CD4-positive, alpha-beta T cell treated with Interferon gamma for 1 hour (primary cell): ENCODE data around the gene COL5A2.

Experiments
- DNase-seq: peaks from one replicate; pipeline ENCODE4 v3.0.0-alpha.2; 2020

The COL5A2 gene

DNA sequence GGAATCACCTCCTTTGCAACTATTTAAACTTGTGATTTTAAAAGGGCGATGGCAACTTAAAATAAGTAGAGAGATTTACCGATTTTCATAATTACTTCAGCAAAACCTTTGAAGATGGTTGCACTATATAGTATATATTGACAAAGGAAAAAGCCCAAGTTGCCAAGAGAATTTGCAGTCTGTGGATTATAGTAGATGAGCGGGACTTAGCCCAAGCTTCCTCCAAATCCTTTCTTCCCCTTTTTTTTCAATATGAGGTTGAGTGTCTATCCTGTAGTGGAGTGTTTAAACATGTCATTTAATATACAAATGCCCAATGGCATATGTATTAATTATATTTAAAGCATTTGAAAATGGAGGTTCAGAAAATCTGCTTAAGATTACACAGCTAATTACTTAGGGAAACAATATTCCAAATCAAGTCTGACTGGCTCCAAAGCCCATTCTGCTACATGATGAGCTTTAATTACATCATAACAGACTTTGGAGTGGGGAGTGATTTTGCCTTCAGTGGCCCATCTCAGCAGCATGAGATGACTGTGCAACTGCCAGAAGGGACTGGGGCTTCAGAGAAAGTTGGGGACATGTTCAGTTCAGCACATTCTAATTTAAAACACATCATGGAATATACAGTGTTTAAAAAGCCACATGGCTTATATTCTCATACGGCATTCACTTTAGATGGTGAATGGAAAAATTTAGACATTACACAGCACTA, 132.2 kb downstream of the COL5A2 start:
- no peak for DNase-seq

DNA sequence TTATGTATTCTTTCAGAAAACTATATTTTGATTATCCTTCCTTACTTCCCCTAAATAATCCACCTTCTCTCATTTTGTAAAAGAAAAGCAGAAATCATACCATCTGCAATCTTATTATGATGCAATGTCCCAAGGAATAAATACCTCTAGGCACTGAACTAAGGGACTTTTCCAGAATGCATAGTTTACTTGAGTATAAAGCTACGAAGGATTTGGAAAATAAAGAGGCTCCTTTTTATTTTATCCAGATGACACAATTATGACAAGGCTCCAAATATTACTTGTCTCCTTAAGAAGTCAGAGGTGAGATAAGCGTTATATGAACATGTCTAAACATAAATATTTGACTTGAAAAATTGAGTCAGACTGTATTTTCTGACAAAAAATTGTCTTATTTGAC, 133.2 kb downstream of the COL5A2 start:
- DNase-seq, result no peak

DNA sequence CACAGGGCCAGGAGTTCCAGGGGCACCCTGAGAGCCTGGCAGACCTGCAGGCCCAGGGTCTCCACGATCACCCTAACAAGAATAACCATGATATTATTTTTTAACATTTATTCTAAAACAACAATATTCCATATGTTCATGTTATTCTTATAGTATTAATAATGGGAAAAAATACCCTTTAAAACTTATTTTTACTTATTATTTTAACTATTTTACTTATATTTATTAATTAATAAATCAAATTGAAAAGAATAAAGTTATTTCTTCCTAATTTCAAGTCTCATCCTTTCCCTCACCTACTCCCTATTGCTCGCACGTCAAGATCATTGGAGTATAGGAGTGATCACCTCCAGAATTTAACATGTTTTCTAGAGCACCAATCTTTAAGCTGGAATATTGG, 133.7 kb downstream of the COL5A2 start:
- DNase-seq, result no peak

DNA sequence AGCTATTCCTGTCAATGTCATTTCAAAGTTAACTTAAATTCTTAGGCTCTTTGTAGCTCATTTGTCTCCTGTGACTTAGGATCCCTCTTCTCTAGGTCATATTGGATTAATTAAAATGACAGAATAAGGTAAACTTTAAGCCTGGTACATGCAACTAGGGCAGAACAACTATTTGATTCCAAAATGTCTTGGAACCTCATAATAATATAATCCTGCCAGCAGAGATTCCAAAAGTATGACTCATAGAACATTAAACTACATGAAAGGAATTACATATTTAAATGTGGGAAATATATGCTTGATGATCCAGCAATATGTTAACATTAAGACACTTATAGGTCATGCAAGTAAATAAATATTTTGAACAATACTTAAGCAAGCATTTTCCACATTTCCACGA, 142.0 kb downstream of the COL5A2 start:
- DNase-seq, result no peak

DNA sequence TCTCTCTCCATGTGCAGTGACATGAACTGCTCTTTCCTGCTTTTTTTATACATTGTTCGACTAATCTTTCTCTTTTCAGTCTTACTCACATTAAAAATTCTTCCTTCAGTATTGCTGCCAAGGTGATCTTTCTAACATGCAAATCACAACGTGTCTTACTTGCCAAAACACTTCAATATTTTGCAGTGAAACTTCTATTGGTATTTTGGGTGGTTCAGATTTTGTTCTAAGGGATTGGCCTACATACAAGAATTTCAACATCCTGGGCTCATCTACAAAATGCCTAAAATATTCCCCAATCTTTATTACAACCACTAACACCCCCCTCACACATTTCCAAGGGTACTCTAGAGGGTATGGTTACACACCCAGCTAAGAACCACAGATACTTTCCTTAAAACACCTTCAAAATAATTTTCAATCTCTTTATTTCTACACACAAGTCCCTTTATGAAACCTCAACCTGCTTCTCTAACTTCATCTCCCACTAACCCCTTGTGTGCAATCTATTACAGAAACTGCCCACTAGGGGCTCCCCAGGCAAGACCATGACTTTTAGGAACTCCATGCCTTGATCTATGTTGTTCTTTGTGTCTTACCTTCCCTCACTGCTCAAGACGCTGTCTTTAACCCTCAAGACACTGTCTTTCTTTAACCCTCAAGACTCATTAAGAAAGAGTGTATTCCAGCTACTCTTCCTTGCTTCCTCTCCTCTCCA, 154.5 kb downstream of the COL5A2 start:
- DNase-seq, result no peak

DNA sequence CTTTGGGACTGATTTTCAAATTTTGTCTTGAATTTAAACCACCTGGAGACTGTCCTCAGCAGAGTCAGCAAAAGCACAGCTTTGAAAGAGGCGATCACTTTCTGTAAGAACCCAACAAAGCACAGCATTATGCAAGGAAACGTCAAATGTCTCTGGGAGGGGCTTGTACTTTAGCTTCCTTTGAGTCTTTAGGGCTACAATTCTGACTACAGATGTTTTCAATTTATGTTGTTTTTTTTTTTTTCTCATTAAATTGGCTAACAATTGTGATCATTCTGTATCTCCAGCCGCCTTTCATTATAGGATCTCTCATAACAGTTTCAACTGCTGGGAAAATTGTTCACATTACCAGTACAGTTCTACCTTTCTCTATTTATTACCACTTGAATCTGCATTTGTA, 157.1 kb downstream of the COL5A2 start:
- DNase-seq, result no peak

DNA sequence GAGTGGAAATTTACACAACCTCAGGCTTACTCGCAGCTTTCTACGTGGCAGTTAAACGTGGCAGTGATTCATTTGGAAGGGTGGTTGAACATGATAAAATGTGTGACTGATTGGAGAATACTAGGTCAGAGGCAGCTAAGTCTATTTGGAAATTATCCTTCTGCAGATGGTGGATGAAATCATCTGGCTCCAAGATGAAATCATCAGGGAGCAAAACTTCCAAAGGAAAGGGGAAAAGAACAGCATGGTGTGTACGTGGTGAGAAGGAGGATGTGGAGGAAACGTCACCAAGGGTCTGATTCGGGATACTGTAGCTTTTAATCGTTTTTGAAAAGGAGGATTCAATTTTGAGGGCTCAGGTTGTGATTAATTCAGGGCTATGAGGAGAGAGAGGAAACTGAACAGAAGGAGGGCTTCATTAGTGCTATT, 157.5 kb downstream of the COL5A2 start:
- no peak for DNase-seq

DNA sequence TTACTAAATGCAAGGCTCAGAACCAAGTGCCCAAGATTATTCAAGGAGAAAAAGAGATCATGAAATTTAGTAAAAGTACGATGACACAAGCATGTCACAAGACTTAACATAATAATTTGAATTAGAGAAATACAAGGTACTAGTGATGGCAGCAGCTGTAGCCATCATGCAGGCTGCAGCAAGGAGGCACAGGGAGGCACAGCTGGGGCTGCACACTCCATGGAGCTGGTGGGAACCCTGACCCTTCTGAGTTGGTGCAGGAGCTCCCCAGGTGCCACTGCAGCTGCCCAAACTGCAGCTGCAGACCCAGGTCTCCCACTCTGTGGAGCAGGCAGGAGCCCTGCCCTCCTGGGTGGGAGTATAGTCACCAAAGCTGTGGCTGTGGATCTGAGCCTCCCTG, 159.4 kb downstream of the COL5A2 start:
- no peak for DNase-seq

DNA sequence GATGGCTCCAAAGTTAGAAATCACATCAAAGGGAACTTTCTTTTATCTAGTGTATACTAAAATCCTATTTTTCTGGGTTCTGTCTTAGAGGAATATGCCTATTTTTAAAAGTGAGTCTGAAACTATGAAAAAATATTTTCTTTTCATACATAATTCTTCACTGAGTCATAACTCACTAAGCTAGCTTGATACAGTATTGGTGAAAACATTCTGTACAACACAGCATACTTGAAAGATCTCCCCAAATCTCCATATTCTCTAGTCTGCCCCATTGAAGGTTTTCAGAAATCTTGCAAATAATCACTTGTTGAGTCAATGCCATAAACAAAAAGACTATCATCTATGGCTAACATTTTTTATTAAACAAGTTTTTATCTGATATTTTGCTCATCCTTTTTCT, 160.9 kb downstream of the COL5A2 start:
- no peak for DNase-seq

DNA sequence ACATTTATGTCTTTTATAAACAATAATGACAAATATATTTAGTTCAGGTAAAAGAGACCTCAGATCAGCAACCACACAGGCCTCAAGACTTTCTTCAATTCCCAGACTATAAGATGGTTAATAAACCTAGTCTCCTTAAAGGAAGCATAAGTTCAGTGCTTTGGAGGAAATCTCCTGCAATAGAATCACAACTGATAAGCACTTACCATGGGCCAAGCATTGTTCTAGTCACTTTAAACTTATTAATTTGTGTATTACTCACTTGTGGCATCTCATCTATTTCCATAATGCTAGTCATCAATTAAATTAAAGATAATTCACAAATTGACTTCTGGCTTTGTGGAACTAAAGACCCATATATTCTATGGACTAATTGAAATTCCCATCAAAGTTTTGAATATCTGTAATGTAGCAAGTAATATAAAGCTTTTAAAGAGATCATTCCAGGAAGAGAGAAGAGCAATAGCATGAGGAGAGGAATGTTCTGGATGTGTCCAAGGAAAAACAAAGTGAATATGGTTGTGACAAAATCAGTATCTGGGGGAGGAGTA, 163.2 kb downstream of the COL5A2 start:
- no peak for DNase-seq

DNA sequence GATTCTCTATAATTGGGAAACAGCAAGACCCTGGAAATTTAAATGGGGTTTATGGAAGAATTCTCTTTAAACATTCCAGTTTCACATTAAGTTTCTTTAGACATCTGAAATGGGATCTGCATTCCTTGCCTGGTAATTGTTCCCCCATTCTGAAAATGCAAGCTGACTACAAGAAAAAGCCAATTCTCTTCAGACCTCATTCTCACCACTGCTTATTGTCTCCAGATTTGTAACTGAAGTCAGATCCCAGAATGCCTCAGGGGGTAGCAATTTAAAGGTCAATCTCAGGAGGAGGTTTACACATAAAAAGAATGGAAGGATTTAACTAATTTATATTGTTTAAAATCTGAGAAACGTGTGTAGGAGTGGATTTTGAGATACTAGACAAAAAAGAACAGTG, 164.2 kb downstream of the COL5A2 start:
- DNase-seq, result no peak

DNA sequence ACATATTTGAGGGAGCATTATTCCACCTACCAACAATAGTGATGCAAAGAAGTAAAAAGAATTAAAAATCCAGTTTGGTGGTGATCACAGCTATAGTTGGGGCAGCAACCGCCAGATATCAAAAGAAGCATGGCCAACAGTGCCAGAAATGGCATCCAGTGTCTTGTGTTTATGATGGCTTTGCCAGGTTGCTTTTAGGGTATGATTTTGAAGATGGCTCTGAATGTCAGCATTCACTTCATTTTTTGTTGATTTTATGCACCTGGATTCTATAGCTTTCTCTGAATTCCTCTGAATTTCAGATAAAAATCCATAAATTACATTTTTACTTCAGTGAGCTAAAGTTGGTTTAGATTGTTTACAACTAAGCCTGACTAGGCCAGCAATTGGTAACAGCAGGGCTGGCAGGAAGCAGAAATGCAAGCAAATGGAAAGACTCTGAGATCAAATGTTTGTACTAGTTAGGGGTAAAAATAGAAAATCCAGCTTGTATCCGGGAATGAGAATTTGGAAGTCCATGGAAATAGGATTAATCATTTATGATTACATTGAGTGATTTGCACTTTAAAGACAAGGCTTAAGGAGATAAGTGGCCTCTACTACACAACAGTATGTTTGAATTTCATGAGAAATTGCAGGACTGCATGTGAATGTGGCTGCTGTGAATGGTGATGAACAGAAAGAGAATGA, 165.0 kb downstream of the COL5A2 start:
- no peak for DNase-seq

DNA sequence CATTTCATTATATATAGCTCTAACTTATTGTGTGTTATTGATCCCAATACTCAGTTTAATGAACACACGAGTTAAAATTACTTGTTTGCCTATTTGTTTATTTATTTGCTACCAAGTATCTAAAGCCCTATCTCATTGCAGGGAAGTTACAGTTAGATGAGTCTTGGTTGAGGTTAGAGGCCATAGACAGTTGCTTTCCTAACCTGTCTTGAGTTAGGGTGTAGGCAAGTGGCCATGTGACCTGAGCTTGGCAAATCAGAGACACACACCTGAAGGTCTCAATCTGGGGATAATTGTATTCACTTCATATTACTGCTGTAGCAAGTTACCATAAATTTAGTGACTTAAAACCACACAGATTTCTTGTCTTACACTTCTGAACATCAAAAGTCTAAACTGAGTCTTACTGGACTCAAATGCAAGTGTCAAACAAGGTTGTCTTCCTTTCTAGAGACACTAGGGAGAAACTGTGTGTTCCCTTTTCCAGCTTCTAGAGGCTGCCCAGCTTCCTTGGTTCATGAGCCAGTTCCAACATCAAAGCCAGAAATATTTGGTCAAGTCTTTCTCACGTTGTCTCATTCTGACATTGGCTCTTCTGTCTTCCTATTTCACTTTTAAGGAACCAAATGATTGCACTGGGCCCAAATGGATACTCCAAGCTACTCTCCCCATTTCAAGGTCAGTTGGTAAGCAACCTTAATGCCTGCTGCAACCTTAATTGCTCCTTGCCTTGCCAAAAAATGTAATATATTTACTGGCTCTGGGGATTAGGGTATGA, 165.7 kb downstream of the COL5A2 start:
- DNase-seq, result no peak

DNA sequence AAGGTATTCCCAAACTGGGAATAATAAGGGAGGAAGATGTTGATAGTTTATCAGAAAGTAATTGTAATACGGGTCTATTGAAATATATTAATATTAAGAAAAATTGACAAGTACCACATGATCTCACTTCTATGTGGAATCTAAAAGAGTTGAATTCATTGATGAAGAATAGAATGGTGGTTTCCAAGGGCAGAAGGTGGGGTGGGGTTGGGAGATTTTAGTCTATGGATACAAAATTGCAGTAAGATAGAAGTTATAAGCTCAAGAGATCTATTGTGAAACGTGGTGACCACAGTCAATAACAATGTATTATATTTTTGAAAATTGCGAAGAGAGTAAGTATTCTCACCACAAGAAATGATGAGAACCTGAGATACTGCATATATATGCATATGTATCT, 166.5 kb downstream of the COL5A2 start:
- DNase-seq, result no peak

DNA sequence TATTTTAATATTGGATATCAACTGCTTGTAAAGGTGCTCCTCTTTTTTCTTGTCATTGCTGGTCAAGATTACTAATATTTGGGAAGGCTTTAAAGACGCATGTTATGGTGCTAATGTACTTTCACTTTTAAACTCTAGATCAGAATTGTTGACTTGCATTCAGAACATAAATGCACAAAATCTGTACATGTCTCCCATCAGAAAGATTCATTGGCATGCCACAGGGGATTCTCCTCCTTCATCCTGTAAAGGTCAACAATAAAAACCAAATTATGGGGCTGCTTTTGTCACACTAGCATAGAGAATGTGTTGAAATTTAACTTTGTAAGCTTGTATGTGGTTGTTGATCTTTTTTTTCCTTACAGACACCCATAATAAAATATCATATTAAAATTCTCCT, 167.2 kb downstream of the COL5A2 start:
- DNase-seq, result no peak

DNA sequence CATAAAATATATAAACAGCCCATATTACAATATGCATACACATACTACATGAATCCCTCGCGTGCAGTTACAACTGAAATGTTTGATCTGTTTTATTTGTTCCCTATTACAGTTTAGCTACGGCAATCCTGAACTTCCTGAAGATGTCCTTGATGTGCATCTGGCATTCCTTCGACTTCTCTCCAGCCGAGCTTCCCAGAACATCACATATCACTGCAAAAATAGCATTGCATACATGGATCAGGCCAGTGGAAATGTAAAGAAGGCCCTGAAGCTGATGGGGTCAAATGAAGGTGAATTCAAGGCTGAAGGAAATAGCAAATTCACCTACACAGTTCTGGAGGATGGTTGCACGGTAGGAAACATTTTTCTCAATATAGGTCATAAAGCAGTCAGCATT, 169.0 kb downstream of the COL5A2 start:
- no peak for DNase-seq

DNA sequence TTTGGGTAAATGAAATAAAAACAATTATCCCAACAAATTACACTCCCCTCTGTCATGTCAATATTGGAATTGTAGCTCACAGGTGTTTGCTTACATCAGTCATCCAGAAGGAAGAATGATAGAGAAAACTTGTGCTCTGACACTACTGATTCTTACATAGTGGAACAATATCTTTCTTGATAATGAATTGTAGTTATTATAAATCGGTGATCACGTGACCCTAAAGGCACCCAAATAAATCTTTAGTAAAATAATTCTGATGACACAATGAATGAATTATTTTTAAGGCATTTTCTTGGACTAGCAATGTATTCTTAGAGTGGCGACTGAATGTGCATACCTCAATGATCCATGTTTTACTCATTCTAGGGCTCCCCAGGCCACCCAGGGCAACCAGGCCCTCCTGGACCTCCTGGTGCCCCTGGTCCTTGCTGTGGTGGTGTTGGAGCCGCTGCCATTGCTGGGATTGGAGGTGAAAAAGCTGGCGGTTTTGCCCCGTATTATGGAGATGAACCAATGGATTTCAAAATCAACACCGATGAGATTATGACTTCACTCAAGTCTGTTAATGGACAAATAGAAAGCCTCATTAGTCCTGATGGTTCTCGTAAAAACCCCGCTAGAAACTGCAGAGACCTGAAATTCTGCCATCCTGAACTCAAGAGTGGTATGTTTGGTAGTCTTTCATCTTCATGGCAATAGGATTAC, 170.9 kb downstream of the COL5A2 start:
- no peak for DNase-seq

DNA sequence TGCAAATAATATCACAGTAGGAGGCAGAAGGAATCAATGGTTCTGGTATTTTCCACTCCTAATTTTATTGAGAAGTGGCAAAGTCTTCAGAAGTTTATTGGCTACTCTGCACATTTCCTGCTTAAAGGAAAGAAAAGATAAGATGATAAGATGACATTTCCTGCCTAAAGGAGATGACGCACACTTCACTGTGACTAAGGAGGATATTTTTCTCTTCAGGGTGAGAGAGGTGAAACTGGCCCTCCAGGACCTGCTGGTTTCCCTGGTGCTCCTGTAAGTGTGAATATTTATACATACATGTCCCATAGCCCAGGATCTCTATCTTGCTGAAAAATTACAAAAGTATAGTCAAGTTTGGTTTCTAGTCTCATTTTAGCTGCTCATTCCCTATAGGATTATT, 177.5 kb downstream of the COL5A2 start:
- DNase-seq, result no peak

DNA sequence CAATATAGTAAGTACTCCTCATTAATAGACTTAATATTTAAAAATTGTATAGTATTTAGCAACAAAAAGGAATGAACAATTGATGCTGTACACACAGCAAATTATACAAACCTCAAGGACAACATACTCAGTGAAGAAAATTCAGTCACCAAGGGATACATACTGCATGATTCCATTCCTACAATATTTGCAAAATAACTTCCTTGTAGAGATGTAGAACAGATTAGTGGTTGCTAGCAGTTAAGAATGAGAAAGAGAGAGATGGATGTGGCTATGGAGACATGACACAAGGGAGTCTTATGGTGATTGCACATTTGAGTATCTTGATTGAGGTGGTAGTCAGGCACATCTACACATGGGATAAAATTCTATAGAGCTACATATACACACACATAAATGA, 179.3 kb downstream of the COL5A2 start:
- DNase-seq, result no peak

DNA sequence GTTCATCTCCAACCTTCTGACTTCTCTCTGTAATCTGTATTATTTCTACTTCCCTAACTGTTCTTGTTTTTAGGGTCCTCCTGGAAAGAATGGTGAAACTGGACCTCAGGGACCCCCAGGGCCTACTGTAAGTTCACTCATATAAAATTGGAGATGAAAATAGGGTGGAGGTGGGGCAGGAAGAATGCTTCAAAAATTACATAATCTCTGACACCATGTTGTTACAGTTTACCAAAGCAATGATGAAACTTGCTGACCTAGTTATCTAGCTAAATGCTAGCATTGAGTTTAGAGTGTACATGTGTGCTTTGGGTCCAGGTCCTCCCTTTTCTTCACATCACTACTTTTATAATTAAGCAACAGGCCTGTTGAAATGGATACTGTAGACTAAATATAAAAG, 182.3 kb downstream of the COL5A2 start:
- no peak for DNase-seq

DNA sequence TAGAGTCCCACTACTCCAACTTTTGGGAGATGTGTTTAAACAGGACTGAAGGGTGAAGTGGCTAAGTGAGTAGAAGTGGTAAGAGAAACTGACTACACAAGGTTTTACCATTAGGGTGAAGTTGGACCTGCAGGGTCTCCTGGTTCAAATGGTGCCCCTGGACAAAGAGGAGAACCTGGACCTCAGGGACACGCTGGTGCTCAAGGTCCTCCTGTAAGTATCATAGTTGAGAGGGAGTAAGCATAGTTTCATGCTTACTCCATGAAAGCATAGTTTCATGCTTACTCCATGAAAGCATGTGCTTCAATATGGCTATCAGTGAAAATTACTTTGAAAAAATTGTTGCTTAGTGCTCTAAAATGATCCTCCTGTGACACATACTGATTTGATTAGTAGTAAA, 186.3 kb downstream of the COL5A2 start:
- DNase-seq, result no peak

DNA sequence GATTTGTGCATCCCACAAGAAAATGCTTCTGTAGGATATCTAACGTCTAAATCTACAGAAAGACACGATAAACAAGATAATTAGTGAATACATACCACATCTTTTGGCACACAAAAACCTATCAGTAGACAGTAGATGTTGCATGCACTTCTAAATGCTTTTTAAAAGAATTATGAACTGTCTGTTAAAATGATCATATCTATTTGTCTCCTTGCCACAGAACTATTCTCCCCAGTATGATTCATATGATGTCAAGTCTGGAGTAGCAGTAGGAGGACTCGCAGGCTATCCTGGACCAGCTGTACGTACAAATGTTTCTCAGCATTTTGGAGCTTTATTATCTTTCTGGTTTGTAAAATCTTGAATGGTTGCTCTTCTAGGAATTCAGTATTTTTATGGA, 192.7 kb downstream of the COL5A2 start:
- DNase-seq, result no peak
